A673 (cell line): ENCODE results near the gene RPS6KL1. TPM values are rescaled to one million over a fixed set of nuclear protein-coding genes. Genes with fewer than 3 reads are reported as not detected.
A peak's percentile ranks its signal among the peaks of the same experiment; 100 is the strongest.

Experiments used
- BruUV-seq: library from RNA; stranded (reverse); fragments of 400-500 nt; replicated peaks from 2 replicates; lab custom pipeline; 2021; lab: Mats Ljungman, UMichigan
- CTCF ChIA-PET: fragments of 300-600 bp; sonication (Branson Sonifier 250); formaldehyde crosslinking; loops from one replicate; lab custom pipeline; 2022; ENCODE audit warnings: antibody characterized with exemption; lab: Charles Lee
- POLR2A ChIA-PET: fragments of 300-600 bp; sonication (Branson Sonifier 250); formaldehyde crosslinking; loops from one replicate; lab custom pipeline; 2022; ENCODE audit warnings: antibody characterized with exemption; ENCODE audit not compliant: low non-redundant PET; lab: Charles Lee
- DNase-seq: peaks from one replicate; pipeline ENCODE4 v3.0.0-alpha.2; 2015; ENCODE audit warnings: low spot score
- H3K27ac ChIP-seq: fragments of 200-600 bp; sonication (generic); 2 replicates; pipeline ENCODE4 v1.5.1; 2016; ENCODE audit warnings: mixed run types, low read depth, mild to moderate bottlenecking, mixed read lengths, antibody characterized with exemption, low read length; ENCODE audit not compliant: poor library complexity, severe bottlenecking
- H3K27me3 ChIP-seq: fragments of 200-600 bp; sonication (generic); replicated peaks from 2 replicates; pipeline ENCODE4 v1.6.1; 2017; ENCODE audit warnings: mixed run types, low read depth, mild to moderate bottlenecking, mixed read lengths, antibody characterized with exemption, low read length; ENCODE audit not compliant: insufficient read depth, poor library complexity
- H3K36me3 ChIP-seq: fragments of 200-600 bp; sonication (generic); 2 replicates; pipeline ENCODE4 v1.6.1; 2016; ENCODE audit warnings: mixed run types, mild to moderate bottlenecking, mixed read lengths, antibody characterized with exemption, low read length; ENCODE audit not compliant: insufficient read depth, poor library complexity, severe bottlenecking
- H3K4me1 ChIP-seq: fragments of 200-600 bp; sonication (generic); 2 replicates; pipeline ENCODE4 v1.6.1; 2017; ENCODE audit warnings: mixed run types, mild to moderate bottlenecking, mixed read lengths, antibody characterized with exemption, low read length; ENCODE audit not compliant: insufficient read depth, poor library complexity, severe bottlenecking
- H3K4me3 ChIP-seq: fragments of 200-600 bp; sonication (generic); 2 replicates; pipeline ENCODE4 v1.5.1; 2016; ENCODE audit warnings: low read depth, mixed run types, mild to moderate bottlenecking, mixed read lengths, low read length; ENCODE audit not compliant: poor library complexity, severe bottlenecking
- H3K9me3 ChIP-seq: fragments of 200-600 bp; sonication (generic); 2 replicates; pipeline ENCODE4 v1.6.1; 2016; ENCODE audit warnings: mixed run types, low read depth, mild to moderate bottlenecking, mixed read lengths, antibody characterized with exemption, low read length; ENCODE audit not compliant: poor library complexity, severe bottlenecking
- CTCF ChIP-seq: fragments of 300-800, 200-600 bp; sonication (generic); conservative IDR thresholded peaks from 2 replicates; pipeline ENCODE4 v1.5.1; 2017; ENCODE audit warnings: low read depth, mild to moderate bottlenecking, antibody characterized with exemption, low read length, moderate library complexity, mixed read lengths
- EZH2 ChIP-seq: fragments of 200-600 bp; sonication (generic); IDR thresholded peaks from 2 replicates; pipeline ENCODE4 v1.6.1; 2017; ENCODE audit warnings: borderline replicate concordance, low read depth, mild to moderate bottlenecking, mixed read lengths, antibody characterized with exemption, low read length; ENCODE audit not compliant: poor library complexity, severe bottlenecking
- intact Hi-C: fragments of 100-400 bp; cut with micrococcal nuclease; formaldehyde crosslinking; loops from one replicate; pipeline ENCODE4 v1.10.0; 2022; ENCODE audit not compliant: unreplicated experiment
- total RNA-seq: library from RNA; stranded (reverse); gene quantifications from 2 replicates; pipeline ENCODE4 v1.2.3, GENCODE V29; 2021

RPS6KL1 gene
- total RNA-seq, 1 experiment from 2014 or later = 0.80 TPM

GRCh38 chr14:74954947-74955228 is 31.8 kb upstream of the RPS6KL1 start:
- Histone ChIP-seq H3K36me3 (no peaks in the 10 kb centered on the region), H3K27ac (peak overlapping the region; percentile 72), H3K9me3 (no peaks in the 10 kb centered on the region), H3K27me3 (no peaks in the 10 kb centered on the region), H3K4me1 (peaks cover 15% of the 10 kb centered on the region), H3K4me3 (peak overlapping the region; percentile 92)
- BruUV-seq = no TSS peak
- DNase-seq = no peak
- intact Hi-C loops = loop anchor here (5.0 kb wide), 1 partner anchor 112 kb away; the partner anchor contains the start of gene ZC2HC1C
- TF ChIP-seq CTCF (no peak), EZH2 (no peak)
- CTCF ChIA-PET = interaction anchor here (1.0 kb wide), 1 partner anchor 10 kb away, joined by 3 read pairs; no protein-coding TSS in a partner anchor
- POLR2A ChIA-PET = no interaction called here

- POLR2A ChIA-PET = interaction anchor here (0.6 kb wide), 1 partner anchor 87 kb away, joined by 6 read pairs; no protein-coding TSS in a partner anchor
- CTCF ChIA-PET = no interaction called here
- Histone ChIP-seq H3K9me3 (no peaks in the 10 kb centered on the region), H3K4me3 (peak overlapping the region; percentile 92), H3K27me3 (no peaks in the 10 kb centered on the region), H3K36me3 (no peaks in the 10 kb centered on the region), H3K27ac (peak overlapping the region; percentile 72), H3K4me1 (peaks cover 15% of the 10 kb centered on the region)
- DNase-seq = peak; percentile 72
- TF ChIP-seq EZH2 (no peak), CTCF (no peak)
- no TSS peak for BruUV-seq
- intact Hi-C loops = loop anchor here (5.0 kb wide), 1 partner anchor 113 kb away; the partner anchor contains the start of gene ZC2HC1C
These were observed 31.3 kb upstream of the RPS6KL1 start for GRCh38 chr14:74954232-74954946.

- ChIA-PET CTCF (no interaction called here), POLR2A (interaction anchor here (0.6 kb wide), 1 partner anchor 87 kb away, joined by 6 read pairs; no protein-coding TSS in a partner anchor)
- Histone ChIP-seq H3K4me3 (peak overlapping the region; percentile 92), H3K27me3 (no peaks in the 10 kb centered on the region), H3K9me3 (no peaks in the 10 kb centered on the region), H3K27ac (peak overlapping the region; percentile 72), H3K36me3 (no peaks in the 10 kb centered on the region), H3K4me1 (peaks cover 15% of the 10 kb centered on the region)
- no peak for TF ChIP-seq CTCF
- no peak for TF ChIP-seq EZH2
- intact Hi-C loops = loop anchor here (5.0 kb wide), 1 partner anchor 114 kb away; the partner anchor contains the start of gene ZC2HC1C
- no TSS peak for BruUV-seq
- no peak for DNase-seq
These were observed 30.6 kb upstream of the RPS6KL1 start for GRCh38 chr14:74953686-74954085.
